HG03159 (cell line): Measurements from ENCODE around the gene NUDC.
A peak's percentile ranks its signal among the peaks of the same experiment; 100 is the strongest.
"Not testable (repeated sequence)": the region's sequence is repeated elsewhere in the genome, so short reads cannot be mapped to it uniquely, and the experiment has no call there.

ENCODE experiments used
- ATAC-seq: cut with Tn5 transposase; IDR thresholded peaks from one replicate; pipeline ENCODE4 v1.9.1; 2021; ENCODE audit warnings: mild to moderate bottlenecking, moderate library complexity; ENCODE audit not compliant: unreplicated experiment

NUDC gene

GRCh38 chr1:26921540-26922430 lies at the start of gene NUDC:
Gene NUDC, plus strand, starts transcription at chr1:26921743. Its CDS starts 106 bp downstream, at chr1:26921849.
- ATAC-seq: peak; percentile 96

GRCh38 chr1:26873097-26873496 lies 48.4 kb upstream of the NUDC start:
- not testable (repeated sequence) for ATAC-seq

GRCh38 chr1:26874896-26875295 lies 46.6 kb upstream of the NUDC start:
- ATAC-seq: no peak

GRCh38 chr1:26877326-26877725 lies 44.2 kb upstream of the NUDC start:
- no peak for ATAC-seq

- ATAC-seq: no peak
These were observed 41.8 kb upstream of the NUDC start for GRCh38 chr1:26879793-26880192.

GRCh38 chr1:26881611-26882010 lies 39.9 kb upstream of the NUDC start:
- not testable (repeated sequence) for ATAC-seq

- ATAC-seq: no peak
These were observed 38.7 kb upstream of the NUDC start for GRCh38 chr1:26882696-26883463.

- no peak for ATAC-seq
These were observed 34.4 kb upstream of the NUDC start for GRCh38 chr1:26887125-26887524.

GRCh38 chr1:26888231-26888630 lies 33.3 kb upstream of the NUDC start:
- ATAC-seq: no peak

GRCh38 chr1:26889551-26890466 lies 31.7 kb upstream of the NUDC start, which contains the start of gene GPN2:
Gene GPN2, minus strand, starts transcription at chr1:26890283. Its CDS starts 187 bp downstream, at chr1:26890096.
- peak; percentile 86 for ATAC-seq

GRCh38 chr1:26890467-26890796 lies 31.1 kb upstream of the NUDC start:
- ATAC-seq: peak; percentile 28

GRCh38 chr1:26894263-26894662 lies 27.3 kb upstream of the NUDC start:
- ATAC-seq: no peak

GRCh38 chr1:26897351-26897750 lies 24.2 kb upstream of the NUDC start:
- no peak for ATAC-seq

GRCh38 chr1:26900001-26900814 lies 21.3 kb upstream of the NUDC start, which contains the start of gene GPATCH3:
Gene GPATCH3, minus strand, starts transcription at chr1:26900467. Its CDS starts 25 bp downstream, at chr1:26900442.
- peak; percentile 78 for ATAC-seq

GRCh38 chr1:26900815-26901511 lies 20.6 kb upstream of the NUDC start:
- ATAC-seq: no peak

GRCh38 chr1:26907071-26907917 lies 14.2 kb upstream of the NUDC start:
- no peak for ATAC-seq

GRCh38 chr1:26909951-26910342 lies 11.6 kb upstream of the NUDC start:
- ATAC-seq: no peak
